Mucosa of rectum (tissue), 2 donors: ENCODE results near the gene DOK7.

Experiments used
- H3K27ac ChIP-seq, 2 donors: one replicate each; pipeline ENCODE4 v1.7.0; 2013; ENCODE audit warnings: inconsistent platforms in 2 of 2, low read depth in 2 of 2, low read length in 2 of 2
- H3K27me3 ChIP-seq, 2 donors: one replicate each; pipeline ENCODE4 v1.7.0; 2013; ENCODE audit warnings: low read length in 2 of 2; ENCODE audit not compliant: control insufficient read depth in 2 of 2, insufficient read depth in 2 of 2
- H3K36me3 ChIP-seq, 2 donors: one replicate each; pipeline ENCODE4 v1.7.0; 2013; ENCODE audit warnings: low read length in 2 of 2; ENCODE audit not compliant: control insufficient read depth in 2 of 2, insufficient read depth in 2 of 2
- H3K4me1 ChIP-seq, 2 donors: one replicate each; pipeline ENCODE4 v1.7.0; 2013; ENCODE audit warnings: low read length in 2 of 2, mild to moderate bottlenecking in 1 of 2; ENCODE audit not compliant: control insufficient read depth in 2 of 2, insufficient read depth in 2 of 2
- H3K4me3 ChIP-seq, 2 donors: one replicate each; pipeline ENCODE4 v1.7.0; 2013; ENCODE audit warnings: low read length in 2 of 2
- H3K9ac ChIP-seq, 2 donors: one replicate each; pipeline ENCODE4 v1.7.0; 2013; ENCODE audit warnings: low read length in 2 of 2, low read depth in 1 of 2, mild to moderate bottlenecking in 1 of 2
- H3K9me3 ChIP-seq, 2 donors: one replicate each; pipeline ENCODE4 v1.7.0; 2013; ENCODE audit warnings: low read length in 2 of 2; ENCODE audit not compliant: control insufficient read depth in 2 of 2
- donor health status: healthy.
- donor health status: Normal muscosa, but diverticular disease.

DOK7 gene

GRCh38 chr4:3463556-3464348 is 646 bp downstream of the DOK7 start:
- Histone ChIP-seq H3K9ac (no peak overlapping the region), H3K27me3 (peaks cover 15 to 16% of the 10 kb centered on the region in 2 donors), H3K9me3 (no peaks in the 10 kb centered on the region), H3K36me3 (no peaks in the 10 kb centered on the region), H3K4me1 (no peaks in the 10 kb centered on the region), H3K4me3 (no peak overlapping the region), H3K27ac (no peak overlapping the region)

GRCh38 chr4:3464349-3464905 is 1.3 kb downstream of the DOK7 start:
- Histone ChIP-seq H3K4me3 (no peak overlapping the region), H3K4me1 (no peaks in the 10 kb centered on the region), H3K36me3 (no peaks in the 10 kb centered on the region), H3K9me3 (no peaks in the 10 kb centered on the region), H3K27me3 (peaks cover 15 to 16% of the 10 kb centered on the region in 2 donors), H3K9ac (no peak overlapping the region), H3K27ac (no peak overlapping the region)

GRCh38 chr4:3464911-3465697 is 2.0 kb downstream of the DOK7 start:
- Histone ChIP-seq H3K27me3 (peaks cover 16 to 18% of the 10 kb centered on the region in 2 donors), H3K36me3 (no peaks in the 10 kb centered on the region), H3K4me1 (no peaks in the 10 kb centered on the region), H3K4me3 (no peak overlapping the region), H3K9ac (no peak overlapping the region), H3K9me3 (no peaks in the 10 kb centered on the region), H3K27ac (no peak overlapping the region)

- Histone ChIP-seq H3K27ac (no peak overlapping the region), H3K4me1 (peaks cover 0 to 2% of the 10 kb centered on the region in 2 donors), H3K9me3 (no peaks in the 10 kb centered on the region), H3K27me3 (peaks cover 16 to 21% of the 10 kb centered on the region in 2 donors), H3K4me3 (no peak overlapping the region), H3K36me3 (no peaks in the 10 kb centered on the region), H3K9ac (no peak overlapping the region)
Observed at GRCh38 chr4:3465698-3466671, 2.9 kb downstream of the DOK7 start.

GRCh38 chr4:3466691-3467600 is 3.8 kb downstream of the DOK7 start:
- Histone ChIP-seq H3K4me3 (no peak overlapping the region), H3K4me1 (peaks cover 0 to 3% of the 10 kb centered on the region in 2 donors), H3K27me3 (peaks cover 15 to 24% of the 10 kb centered on the region in 2 donors), H3K9me3 (no peaks in the 10 kb centered on the region), H3K36me3 (no peaks in the 10 kb centered on the region), H3K9ac (no peak overlapping the region), H3K27ac (no peak overlapping the region)

- H3K27ac ChIP-seq, result no peak overlapping the region
- H3K27me3 ChIP-seq, result peaks cover 11 to 21% of the 10 kb centered on the region in 2 donors
- no peaks in the 10 kb centered on the region for H3K36me3 ChIP-seq
- H3K9me3 ChIP-seq, result no peaks in the 10 kb centered on the region
- H3K4me1 ChIP-seq, result peaks cover 0 to 3% of the 10 kb centered on the region in 2 donors
- no peak overlapping the region for H3K4me3 ChIP-seq
- H3K9ac ChIP-seq, result no peak overlapping the region
Observed at GRCh38 chr4:3467601-3468031, 4.5 kb downstream of the DOK7 start.

GRCh38 chr4:3468154-3468553 is 5.0 kb downstream of the DOK7 start:
- no peak overlapping the region for H3K9ac ChIP-seq
- H3K4me3 ChIP-seq, result no peak overlapping the region
- H3K27me3 ChIP-seq, result peaks cover 10 to 21% of the 10 kb centered on the region in 2 donors
- no peaks in the 10 kb centered on the region for H3K36me3 ChIP-seq
- H3K9me3 ChIP-seq, result no peaks in the 10 kb centered on the region
- H3K4me1 ChIP-seq, result peaks cover 0 to 3% of the 10 kb centered on the region in 2 donors
- no peak overlapping the region for H3K27ac ChIP-seq

- no peak overlapping the region for H3K9ac ChIP-seq
- no peak overlapping the region for H3K4me3 ChIP-seq
- peaks cover 8 to 21% of the 10 kb centered on the region in 2 donors for H3K27me3 ChIP-seq
- no peaks in the 10 kb centered on the region for H3K36me3 ChIP-seq
- no peak overlapping the region for H3K27ac ChIP-seq
- peaks cover 0 to 3% of the 10 kb centered on the region in 2 donors for H3K4me1 ChIP-seq
- H3K9me3 ChIP-seq, result no peaks in the 10 kb centered on the region
Observed at GRCh38 chr4:3468804-3469203, 5.7 kb downstream of the DOK7 start.
